Measurements from ENCODE around the gene RIPK3. TPM values are rescaled to one million over a fixed set of nuclear protein-coding genes. Genes with fewer than 3 reads are reported as not detected.
"Not testable (repeated sequence)": the region's sequence is repeated elsewhere in the genome, so short reads cannot be mapped to it uniquely, and the experiment has no call there.

The RIPK3 gene
- total and polyA plus RNA-seq, 8 donors = 6.4 to 42.6 (median 13.5) TPM

DNA sequence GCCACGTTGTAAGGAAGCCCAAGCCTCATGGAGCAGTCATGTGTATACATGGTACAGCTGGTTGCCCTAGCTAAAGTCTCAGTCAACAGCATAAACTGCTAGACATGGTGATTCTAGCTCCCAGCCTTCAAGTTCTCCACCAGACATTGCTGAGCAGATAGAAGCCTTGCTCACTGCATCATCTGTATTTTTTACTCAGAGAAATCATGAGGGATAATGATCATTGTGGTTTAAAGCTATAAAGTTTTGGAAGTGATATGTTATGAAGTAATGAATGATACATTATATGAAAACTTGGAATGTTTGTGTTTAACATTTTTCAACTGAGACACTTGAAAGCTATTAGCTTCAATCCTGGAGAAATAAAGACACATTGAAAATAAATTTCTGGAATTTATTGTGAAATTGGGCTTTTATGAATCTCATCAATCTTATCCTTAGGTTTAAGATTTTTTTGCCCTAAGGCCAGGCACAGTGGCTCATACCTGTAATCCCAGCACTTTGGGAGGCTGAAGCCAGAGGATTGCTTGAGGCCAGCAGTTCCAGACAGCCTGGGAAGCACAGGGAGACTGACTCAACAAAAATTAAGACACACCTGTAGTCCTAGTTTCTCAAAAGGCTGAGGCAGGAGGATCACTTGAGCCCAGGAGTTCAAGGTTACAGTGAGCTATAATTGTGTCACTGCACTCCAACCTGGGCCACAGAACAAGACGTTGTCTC, 22.6 kb upstream of the RIPK3 start:
- Histone ChIP-seq H3K9me3 (no peaks in the 10 kb centered on the region), H3K4me3 (no peak overlapping the region), H3K4me1 (peaks cover 14 to 25% (median 24%) of the 10 kb centered on the region in 4 donors), H3K27me3 (peaks cover 0 to 23% (median 0%) of the 10 kb centered on the region in 3 donors), H3K27ac (no peak overlapping the region), H3K36me3 (no peaks in the 10 kb centered on the region)
- intact Hi-C loops (cut with DNase I; ENCODE audit: low total_unique reads) = no loop called here
- DNase-seq = no peak
- WGBS, 5 donors = 44 to 52% (median 51%) methylated on average over 2 of the region's 2 CpGs
- TF ChIP-seq POLR2AphosphoS5 (IDR thresholded peaks at IDR 0.05) (no peak), EP300 (IDR thresholded peaks at IDR 0.05) (no peak)

DNA sequence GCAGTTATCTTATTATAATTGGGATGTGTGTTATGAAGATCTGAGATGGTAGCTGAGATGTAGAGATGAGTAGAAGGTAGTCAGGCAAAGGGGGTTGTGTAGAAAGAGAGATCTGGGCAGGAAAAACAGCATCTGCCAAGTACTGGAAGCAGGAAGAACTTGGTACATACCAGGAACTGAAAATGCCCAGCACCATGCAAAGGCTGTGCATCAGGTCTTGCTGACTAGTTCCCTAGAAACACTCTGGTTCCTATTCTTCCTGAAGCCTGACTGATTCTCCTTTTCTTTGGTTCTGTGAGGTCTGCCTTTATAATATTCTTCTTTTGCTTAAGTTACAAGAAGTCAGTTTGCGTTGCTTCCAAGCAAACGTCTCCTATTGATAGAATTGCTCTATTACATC, 21.5 kb upstream of the RIPK3 start:
- Histone ChIP-seq H3K4me3 (no peak overlapping the region), H3K36me3 (no peaks in the 10 kb centered on the region), H3K9me3 (no peaks in the 10 kb centered on the region), H3K4me1 (peaks cover 12 to 16% (median 16%) of the 10 kb centered on the region in 4 donors), H3K27ac (no peak overlapping the region), H3K27me3 (peaks cover 0 to 12% (median 0%) of the 10 kb centered on the region in 3 donors)
- intact Hi-C loops (cut with DNase I; ENCODE audit: low total_unique reads) = no loop called here
- 69 to 82% (median 79%) methylated on average over 2 of the region's 2 CpGs for whole genome bisulfite sequencing, 5 donors
- no peak for DNase-seq
- TF ChIP-seq, protein P1, sequence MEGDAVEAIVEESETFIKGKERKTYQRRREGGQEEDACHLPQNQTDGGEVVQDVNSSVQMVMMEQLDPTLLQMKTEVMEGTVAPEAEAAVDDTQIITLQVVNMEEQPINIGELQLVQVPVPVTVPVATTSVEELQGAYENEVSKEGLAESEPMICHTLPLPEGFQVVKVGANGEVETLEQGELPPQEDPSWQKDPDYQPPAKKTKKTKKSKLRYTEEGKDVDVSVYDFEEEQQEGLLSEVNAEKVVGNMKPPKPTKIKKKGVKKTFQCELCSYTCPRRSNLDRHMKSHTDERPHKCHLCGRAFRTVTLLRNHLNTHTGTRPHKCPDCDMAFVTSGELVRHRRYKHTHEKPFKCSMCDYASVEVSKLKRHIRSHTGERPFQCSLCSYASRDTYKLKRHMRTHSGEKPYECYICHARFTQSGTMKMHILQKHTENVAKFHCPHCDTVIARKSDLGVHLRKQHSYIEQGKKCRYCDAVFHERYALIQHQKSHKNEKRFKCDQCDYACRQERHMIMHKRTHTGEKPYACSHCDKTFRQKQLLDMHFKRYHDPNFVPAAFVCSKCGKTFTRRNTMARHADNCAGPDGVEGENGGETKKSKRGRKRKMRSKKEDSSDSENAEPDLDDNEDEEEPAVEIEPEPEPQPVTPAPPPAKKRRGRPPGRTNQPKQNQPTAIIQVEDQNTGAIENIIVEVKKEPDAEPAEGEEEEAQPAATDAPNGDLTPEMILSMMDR (IDR thresholded peaks at IDR 0.05) = no peak
- TF ChIP-seq EP300 (IDR thresholded peaks at IDR 0.05) = no peak
- no peak for TF ChIP-seq POLR2AphosphoS5 (IDR thresholded peaks at IDR 0.05)
- no peak for TF ChIP-seq POLR2A (IDR thresholded peaks at IDR 0.05)

DNA sequence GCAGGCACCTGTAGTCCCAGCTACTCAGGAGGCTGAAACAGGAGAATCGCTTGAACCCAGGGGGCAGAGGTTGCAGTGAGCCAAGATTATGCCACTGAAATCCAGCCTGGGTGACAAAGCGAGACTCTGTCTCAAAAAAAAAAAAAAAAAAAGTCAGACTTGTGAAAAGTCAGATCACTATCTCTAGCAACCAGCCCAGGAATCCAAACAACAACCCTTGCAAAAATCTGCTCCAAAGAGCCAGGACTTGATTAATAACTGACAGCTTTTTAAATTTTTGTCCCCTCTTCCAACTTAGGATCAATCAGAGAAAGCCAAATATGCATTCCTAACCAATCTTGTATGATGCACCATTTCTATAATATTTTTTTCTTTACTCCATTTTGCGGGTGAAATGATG, 20.5 kb upstream of the RIPK3 start:
- intact Hi-C loops (cut with DNase I; ENCODE audit: low total_unique reads) = no loop called here
- H3K36me3 ChIP-seq = no peaks in the 10 kb centered on the region
- DNase-seq = no peak
- H3K4me1 ChIP-seq = peaks cover 2 to 6% (median 6%) of the 10 kb centered on the region in 4 donors
- no peak overlapping the region for H3K4me3 ChIP-seq
- no peaks in the 10 kb centered on the region for H3K9me3 ChIP-seq
- peaks cover 0 to 6% (median 0%) of the 10 kb centered on the region in 3 donors for H3K27me3 ChIP-seq
- WGBS, 5 donors = 89 to 96% (median 92%) methylated on average over 3 of the region's 3 CpGs
- TF ChIP-seq POLR2A (IDR thresholded peaks at IDR 0.05) (no peak), POLR2AphosphoS5 (IDR thresholded peaks at IDR 0.05) (no peak), EP300 (IDR thresholded peaks at IDR 0.05) (no peak)
- TF ChIP-seq, protein P1 (IDR thresholded peaks at IDR 0.05) = no peak
- no peak overlapping the region for H3K27ac ChIP-seq

DNA sequence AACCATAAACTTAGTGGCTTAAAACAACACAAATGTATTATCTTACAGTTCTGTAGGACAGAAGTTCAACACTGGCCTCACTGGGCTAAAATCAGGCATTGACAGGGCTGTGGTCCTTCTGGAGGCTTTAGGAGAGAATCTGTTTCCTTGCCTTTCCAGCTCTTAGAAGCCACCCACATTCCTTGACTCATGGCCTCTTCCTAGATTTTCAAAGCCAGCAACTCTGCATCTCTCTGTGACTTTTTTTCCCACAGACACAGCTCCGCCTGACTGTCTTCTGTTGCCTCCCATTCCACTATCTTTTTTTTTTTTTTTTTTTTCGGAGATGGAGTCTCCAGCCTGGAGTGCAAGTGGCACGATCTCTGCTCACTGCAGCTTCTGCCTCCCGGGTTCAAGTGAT, 16.4 kb upstream of the RIPK3 start:
- Histone ChIP-seq H3K4me3 (no peak overlapping the region), H3K27ac (no peak overlapping the region), H3K36me3 (no peaks in the 10 kb centered on the region), H3K27me3 (peaks cover 0 to 11% (median 0%) of the 10 kb centered on the region in 3 donors), H3K4me1 (peaks cover 0 to 22% (median 11%) of the 10 kb centered on the region in 4 donors), H3K9me3 (no peaks in the 10 kb centered on the region)
- intact Hi-C loops (cut with DNase I; ENCODE audit: low total_unique reads) = no loop called here
- WGBS, 5 donors = 88 to 97% (median 91%) methylated on average over 4 of the region's 4 CpGs
- TF ChIP-seq, protein P1 (IDR thresholded peaks at IDR 0.05) = no peak
- TF ChIP-seq POLR2AphosphoS5 (IDR thresholded peaks at IDR 0.05) = no peak
- no peak for TF ChIP-seq EP300 (IDR thresholded peaks at IDR 0.05)
- no peak for TF ChIP-seq POLR2A (IDR thresholded peaks at IDR 0.05)
- no peak for DNase-seq

DNA sequence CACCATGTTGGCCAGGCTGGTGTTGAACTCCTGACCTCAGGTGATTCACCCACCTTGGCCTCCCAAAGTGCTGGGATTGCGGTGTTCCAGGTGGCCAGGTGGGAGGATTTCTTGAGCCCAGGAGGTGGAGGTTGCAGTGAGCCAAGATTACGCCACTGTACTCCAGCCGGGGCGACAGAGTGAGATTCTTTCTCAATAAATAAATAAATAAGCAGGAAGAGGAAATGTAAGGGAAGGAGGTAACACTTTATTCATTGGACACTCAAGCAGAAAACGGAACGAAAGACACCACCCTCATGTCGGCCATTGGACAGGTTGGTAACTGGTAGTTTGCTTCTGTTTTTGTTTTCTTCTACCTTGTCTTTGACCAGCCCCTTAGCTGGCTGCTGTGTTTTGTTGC, 15.2 kb upstream of the RIPK3 start:
- DNase-seq = no peak
- H3K9me3 ChIP-seq = no peaks in the 10 kb centered on the region
- TF ChIP-seq POLR2AphosphoS5 (IDR thresholded peaks at IDR 0.05) (no peak), POLR2A (IDR thresholded peaks at IDR 0.05) (no peak), EP300 (IDR thresholded peaks at IDR 0.05) (no peak)
- TF ChIP-seq, protein P1 (IDR thresholded peaks at IDR 0.05) = no peak
- H3K27ac ChIP-seq = peak overlapping the region in 1 of 5 donors; percentile 71
- peaks cover 0 to 11% (median 0%) of the 10 kb centered on the region in 3 donors for H3K27me3 ChIP-seq
- no peaks in the 10 kb centered on the region for H3K36me3 ChIP-seq
- H3K4me3 ChIP-seq = no peak overlapping the region
- intact Hi-C loops (cut with DNase I; ENCODE audit: low total_unique reads) = no loop called here
- WGBS, 5 donors = 86 to 91% (median 88%) methylated on average over 7 of the region's 7 CpGs
- H3K4me1 ChIP-seq = peaks cover 0 to 22% (median 11%) of the 10 kb centered on the region in 4 donors

DNA sequence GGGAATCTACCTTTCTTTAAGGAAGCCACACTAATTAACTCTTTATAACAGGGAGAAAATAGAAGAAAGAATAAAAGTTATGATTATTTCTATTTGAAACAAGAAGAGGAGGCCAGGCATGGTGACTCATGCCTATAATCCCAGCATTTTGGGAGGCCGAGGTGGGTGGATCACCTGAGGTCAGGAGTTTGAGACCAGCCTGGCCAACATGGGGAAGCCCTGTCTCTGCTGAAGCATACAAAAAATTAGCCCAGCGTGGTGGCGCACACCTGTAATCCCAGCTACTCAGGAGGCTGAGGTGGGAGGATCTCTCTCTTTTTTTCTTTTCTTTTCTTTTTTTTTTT, 14.7 kb upstream of the RIPK3 start:
- intact Hi-C loops (cut with DNase I; ENCODE audit: low total_unique reads) = not testable (repeated sequence)
- WGBS, 5 donors = 73 to 83% (median 76%) methylated on average over 3 of the region's 3 CpGs

More for the DNA sequence above, 14.7 kb upstream of the RIPK3 start:
- not testable (repeated sequence) for H3K36me3 ChIP-seq, H3K4me3 ChIP-seq, H3K9me3 ChIP-seq, DNase-seq
- H3K27me3 ChIP-seq = peaks cover 0 to 11% (median 0%) of the 10 kb centered on the region in 3 donors
- H3K27ac ChIP-seq = peak overlapping the region in 4 of 5 donors; percentile 30 to 71 (median 50)
- peaks cover 0 to 22% (median 11%) of the 10 kb centered on the region in 4 donors for H3K4me1 ChIP-seq
